Esophagus muscularis mucosa (tissue), 4 donors: ENCODE results near the gene NCOA4.

Source experiments
- EP300 ChIP-seq: sonication (generic); formaldehyde crosslinking; IDR thresholded peaks from one replicate; pipeline ENCODE4 v1.6.1; 2017; ENCODE audit warnings: antibody characterized with exemption
- POLR2A ChIP-seq: fragments of 450-650 bp; IDR thresholded peaks from one replicate; pipeline ENCODE4 v1.6.1; 2017; ENCODE audit warnings: antibody characterized with exemption, moderate library complexity, mild to moderate bottlenecking, low read depth
- POLR2AphosphoS5 ChIP-seq, 2 donors: sonication (generic); formaldehyde crosslinking; IDR thresholded peaks; one replicate each; pipeline ENCODE4 v1.6.1; 2017; ENCODE audit warnings: antibody characterized with exemption in 2 of 2
- TF ChIP-seq, protein P1 (sequence below), 3 experiments: fragments of 200-600 bp in 2 of 3; fragments of 450-650 bp in 1 of 3; sonication (generic) in 2 of 3; IDR thresholded peaks; one replicate each; pipeline ENCODE4 v1.5.1; 2017 to 2019; ENCODE audit warnings: antibody characterized with exemption in 3 of 3, mild to moderate bottlenecking in 2 of 3, moderate library complexity in 1 of 3

DNA sequence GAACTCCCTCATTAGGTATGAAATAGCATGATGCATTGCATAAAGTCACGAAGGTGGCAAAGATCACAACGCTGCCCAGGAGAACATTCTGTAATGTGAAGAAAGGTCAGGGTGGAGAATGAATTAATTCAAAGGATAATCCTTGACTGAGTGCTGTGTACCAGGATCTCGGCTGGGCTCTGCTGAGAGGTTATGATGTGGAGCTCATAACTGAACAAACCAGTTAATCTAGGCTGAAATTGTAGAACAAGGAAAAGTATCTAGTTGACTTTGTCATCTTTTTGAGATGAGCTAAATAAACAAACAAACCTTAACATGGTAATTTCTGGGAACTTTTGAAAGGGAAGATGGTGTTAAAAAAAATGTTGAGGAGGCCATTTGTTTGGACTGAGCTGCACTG lies 9.6 kb upstream of the NCOA4 start:
- TF ChIP-seq POLR2AphosphoS5 (IDR thresholded peaks at IDR 0.05) (no peak), POLR2A (no peak), EP300 (no peak)
- TF ChIP-seq, protein P1, sequence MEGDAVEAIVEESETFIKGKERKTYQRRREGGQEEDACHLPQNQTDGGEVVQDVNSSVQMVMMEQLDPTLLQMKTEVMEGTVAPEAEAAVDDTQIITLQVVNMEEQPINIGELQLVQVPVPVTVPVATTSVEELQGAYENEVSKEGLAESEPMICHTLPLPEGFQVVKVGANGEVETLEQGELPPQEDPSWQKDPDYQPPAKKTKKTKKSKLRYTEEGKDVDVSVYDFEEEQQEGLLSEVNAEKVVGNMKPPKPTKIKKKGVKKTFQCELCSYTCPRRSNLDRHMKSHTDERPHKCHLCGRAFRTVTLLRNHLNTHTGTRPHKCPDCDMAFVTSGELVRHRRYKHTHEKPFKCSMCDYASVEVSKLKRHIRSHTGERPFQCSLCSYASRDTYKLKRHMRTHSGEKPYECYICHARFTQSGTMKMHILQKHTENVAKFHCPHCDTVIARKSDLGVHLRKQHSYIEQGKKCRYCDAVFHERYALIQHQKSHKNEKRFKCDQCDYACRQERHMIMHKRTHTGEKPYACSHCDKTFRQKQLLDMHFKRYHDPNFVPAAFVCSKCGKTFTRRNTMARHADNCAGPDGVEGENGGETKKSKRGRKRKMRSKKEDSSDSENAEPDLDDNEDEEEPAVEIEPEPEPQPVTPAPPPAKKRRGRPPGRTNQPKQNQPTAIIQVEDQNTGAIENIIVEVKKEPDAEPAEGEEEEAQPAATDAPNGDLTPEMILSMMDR (IDR thresholded peaks at IDR 0.05) = no peak
